Glutamatergic neuron (in vitro differentiated cells): Measurements from ENCODE around the gene NR2F1. TPM values are rescaled to one million over a fixed set of nuclear protein-coding genes. Genes with fewer than 3 reads are reported as not detected.
A peak's percentile ranks its signal among the peaks of the same experiment; 100 is the strongest.

Experiments used
- DNase-seq: peaks from one replicate; pipeline ENCODE4 v3.0.0; 2022
- H3K27ac Mint-ChIP-seq: one replicate; pipeline ENCODE4 v1.8.0; 2020; ENCODE audit warnings: mild to moderate bottlenecking, mixed read lengths, inconsistent platforms; ENCODE audit not compliant: unreplicated experiment
- H3K27me3 Mint-ChIP-seq: one replicate; pipeline ENCODE4 v1.8.0; 2020; ENCODE audit warnings: mild to moderate bottlenecking, moderate library complexity, mixed read lengths, inconsistent platforms; ENCODE audit not compliant: unreplicated experiment
- H3K36me3 Mint-ChIP-seq: one replicate; pipeline ENCODE4 v1.8.0; 2020; ENCODE audit warnings: mild to moderate bottlenecking, mixed read lengths, inconsistent platforms; ENCODE audit not compliant: unreplicated experiment
- H3K4me1 Mint-ChIP-seq: one replicate; pipeline ENCODE4 v1.8.0; 2020; ENCODE audit warnings: mild to moderate bottlenecking, low read depth, mixed read lengths, inconsistent platforms; ENCODE audit not compliant: unreplicated experiment
- H3K4me3 Mint-ChIP-seq: one replicate; pipeline ENCODE4 v1.8.0; 2020; ENCODE audit warnings: mild to moderate bottlenecking, mixed read lengths, inconsistent platforms; ENCODE audit not compliant: unreplicated experiment
- H3K9me3 Mint-ChIP-seq: one replicate; pipeline ENCODE4 v1.8.0; 2020; ENCODE audit warnings: mild to moderate bottlenecking, moderate library complexity, mixed read lengths, inconsistent platforms; ENCODE audit not compliant: unreplicated experiment
- total RNA-seq: library from RNA; stranded (reverse); fragmentation: NEBNext Ultra II Directional; extraction: Animal tissue kit (Norgen Biotek cat#: 25700); gene quantifications from one replicate; pipeline ENCODE4 v1.2.1, GENCODE V29; 2021; ENCODE audit not compliant: unreplicated experiment
- TF ChIP-seq, protein P1 (sequence below): fragments of 200-600 bp; sonication (generic); IDR thresholded peaks from one replicate; pipeline ENCODE4 v1.5.0; 2021; ENCODE audit not compliant: partially characterized antibody, unreplicated experiment

Gene NR2F1
- total RNA-seq, 1 donor from 2014 or later = 0.37 TPM

GRCh38 chr5:93575461-93576414 is 7.3 kb upstream of the NR2F1 start:
- no peak overlapping the region for H3K27ac Mint-ChIP-seq
- H3K4me1 Mint-ChIP-seq = peaks cover 7% of the 10 kb centered on the region

DNA sequence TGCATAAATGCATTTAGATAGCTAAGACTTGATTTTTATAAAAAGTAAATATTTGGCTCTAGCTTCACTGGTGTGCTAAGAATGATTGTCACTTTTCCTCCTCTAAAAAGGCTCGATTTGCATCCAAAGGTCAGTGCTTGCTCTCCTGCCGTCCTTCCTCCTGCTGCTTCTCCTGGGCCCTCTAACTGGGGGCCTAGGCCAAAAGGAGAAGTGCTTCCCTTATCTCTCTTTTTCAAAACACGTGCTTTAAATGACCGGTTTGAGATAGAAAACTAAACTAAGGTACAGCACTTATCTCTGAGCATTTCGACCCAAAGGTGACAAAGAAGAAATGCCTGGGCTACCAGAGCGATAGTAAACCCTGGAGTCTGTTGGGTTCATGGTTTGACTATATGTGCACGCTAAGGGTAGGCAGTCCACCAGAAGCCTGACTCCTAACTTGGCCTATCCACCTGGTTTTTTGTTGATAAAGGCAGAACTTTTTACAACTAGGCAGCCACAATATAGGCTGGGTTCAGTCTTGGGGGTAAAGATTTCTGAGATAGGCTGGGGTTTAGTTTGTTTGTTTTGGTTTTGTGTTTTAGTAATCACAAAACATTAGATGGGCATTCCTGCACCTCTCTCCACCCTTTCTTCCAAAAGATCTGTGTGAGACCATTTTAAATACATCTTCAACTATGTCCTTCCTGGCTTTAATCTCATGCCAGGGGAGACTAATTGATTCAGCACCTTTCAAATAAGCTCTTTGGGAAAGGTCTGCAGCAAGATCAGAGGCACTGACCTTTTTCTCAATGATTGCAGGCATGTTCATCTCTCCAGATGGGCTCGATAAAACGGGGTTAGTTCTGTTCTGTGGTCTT is 5.8 kb upstream of the NR2F1 start:
- TF ChIP-seq, protein P1, sequence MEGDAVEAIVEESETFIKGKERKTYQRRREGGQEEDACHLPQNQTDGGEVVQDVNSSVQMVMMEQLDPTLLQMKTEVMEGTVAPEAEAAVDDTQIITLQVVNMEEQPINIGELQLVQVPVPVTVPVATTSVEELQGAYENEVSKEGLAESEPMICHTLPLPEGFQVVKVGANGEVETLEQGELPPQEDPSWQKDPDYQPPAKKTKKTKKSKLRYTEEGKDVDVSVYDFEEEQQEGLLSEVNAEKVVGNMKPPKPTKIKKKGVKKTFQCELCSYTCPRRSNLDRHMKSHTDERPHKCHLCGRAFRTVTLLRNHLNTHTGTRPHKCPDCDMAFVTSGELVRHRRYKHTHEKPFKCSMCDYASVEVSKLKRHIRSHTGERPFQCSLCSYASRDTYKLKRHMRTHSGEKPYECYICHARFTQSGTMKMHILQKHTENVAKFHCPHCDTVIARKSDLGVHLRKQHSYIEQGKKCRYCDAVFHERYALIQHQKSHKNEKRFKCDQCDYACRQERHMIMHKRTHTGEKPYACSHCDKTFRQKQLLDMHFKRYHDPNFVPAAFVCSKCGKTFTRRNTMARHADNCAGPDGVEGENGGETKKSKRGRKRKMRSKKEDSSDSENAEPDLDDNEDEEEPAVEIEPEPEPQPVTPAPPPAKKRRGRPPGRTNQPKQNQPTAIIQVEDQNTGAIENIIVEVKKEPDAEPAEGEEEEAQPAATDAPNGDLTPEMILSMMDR = no peak
- peaks cover 20% of the 10 kb centered on the region for H3K9me3 Mint-ChIP-seq
- DNase-seq = no peak
- peaks cover 45% of the 10 kb centered on the region for H3K27me3 Mint-ChIP-seq
- H3K36me3 Mint-ChIP-seq = no peaks in the 10 kb centered on the region
- no peak overlapping the region for H3K4me3 Mint-ChIP-seq
- peaks cover 9% of the 10 kb centered on the region for H3K4me1 Mint-ChIP-seq
- H3K27ac Mint-ChIP-seq = no peak overlapping the region

More at GRCh38 chr5:93575461-93576414, 7.3 kb upstream of the NR2F1 start:
- H3K4me3 Mint-ChIP-seq = no peak overlapping the region
- TF ChIP-seq, protein P1 = no peak
- DNase-seq = no peak
- peaks cover 22% of the 10 kb centered on the region for H3K9me3 Mint-ChIP-seq
- no peaks in the 10 kb centered on the region for H3K36me3 Mint-ChIP-seq
- H3K27me3 Mint-ChIP-seq = peaks cover 51% of the 10 kb centered on the region

DNA sequence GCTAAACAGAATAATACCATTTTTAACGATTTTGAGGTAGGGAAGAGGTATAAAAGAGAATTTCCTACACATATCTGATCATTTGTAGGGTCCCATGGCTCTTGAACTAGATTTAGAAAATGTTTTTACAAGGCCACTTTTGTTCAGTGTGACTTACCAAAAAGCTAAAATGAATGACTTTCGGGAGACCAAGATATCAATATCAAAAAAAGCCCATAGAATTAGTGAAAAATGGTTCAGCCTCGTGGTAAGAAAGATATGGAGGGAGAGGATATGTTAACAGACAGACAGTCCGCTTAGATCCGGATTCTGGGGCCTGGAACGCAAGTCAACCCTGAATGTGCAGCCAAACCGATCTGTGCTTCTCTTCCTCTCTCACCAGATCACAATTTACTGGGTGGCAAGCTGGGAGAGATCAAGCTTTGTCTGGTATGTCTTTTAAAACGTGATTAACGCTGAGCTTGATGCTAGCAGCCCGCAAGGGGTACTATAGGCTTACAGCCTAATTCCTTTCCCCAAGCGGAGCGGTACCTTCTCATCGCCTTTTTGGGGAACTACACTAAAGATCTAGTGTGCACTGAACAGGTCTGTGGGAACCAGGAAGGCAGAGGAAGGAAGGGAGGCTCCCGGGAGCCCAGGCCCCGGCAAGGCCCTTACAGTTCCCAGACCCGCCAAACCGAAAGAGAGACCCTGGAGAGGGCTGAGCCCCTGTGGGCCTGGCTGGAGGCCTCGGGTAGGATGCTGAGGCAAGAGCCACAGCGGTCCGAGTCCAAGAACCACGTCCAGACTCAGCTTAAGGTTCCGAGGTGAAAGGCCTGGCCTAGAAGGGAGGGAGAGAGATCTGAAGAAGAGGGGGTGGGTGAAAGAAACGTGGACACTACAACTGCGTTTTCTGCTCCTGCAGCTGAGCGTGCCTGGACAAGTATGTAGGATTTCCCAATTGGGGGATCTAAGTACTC is 4.9 kb upstream of the NR2F1 start:
- peaks cover 20% of the 10 kb centered on the region for H3K9me3 Mint-ChIP-seq
- H3K4me1 Mint-ChIP-seq = peaks cover 9% of the 10 kb centered on the region
- H3K36me3 Mint-ChIP-seq = no peaks in the 10 kb centered on the region
- TF ChIP-seq, protein P1 = no peak
- H3K27me3 Mint-ChIP-seq = peaks cover 42% of the 10 kb centered on the region
- peak; percentile 15 for DNase-seq
- H3K27ac Mint-ChIP-seq = no peak overlapping the region
- peak overlapping the region; percentile 63 for H3K4me3 Mint-ChIP-seq

DNA sequence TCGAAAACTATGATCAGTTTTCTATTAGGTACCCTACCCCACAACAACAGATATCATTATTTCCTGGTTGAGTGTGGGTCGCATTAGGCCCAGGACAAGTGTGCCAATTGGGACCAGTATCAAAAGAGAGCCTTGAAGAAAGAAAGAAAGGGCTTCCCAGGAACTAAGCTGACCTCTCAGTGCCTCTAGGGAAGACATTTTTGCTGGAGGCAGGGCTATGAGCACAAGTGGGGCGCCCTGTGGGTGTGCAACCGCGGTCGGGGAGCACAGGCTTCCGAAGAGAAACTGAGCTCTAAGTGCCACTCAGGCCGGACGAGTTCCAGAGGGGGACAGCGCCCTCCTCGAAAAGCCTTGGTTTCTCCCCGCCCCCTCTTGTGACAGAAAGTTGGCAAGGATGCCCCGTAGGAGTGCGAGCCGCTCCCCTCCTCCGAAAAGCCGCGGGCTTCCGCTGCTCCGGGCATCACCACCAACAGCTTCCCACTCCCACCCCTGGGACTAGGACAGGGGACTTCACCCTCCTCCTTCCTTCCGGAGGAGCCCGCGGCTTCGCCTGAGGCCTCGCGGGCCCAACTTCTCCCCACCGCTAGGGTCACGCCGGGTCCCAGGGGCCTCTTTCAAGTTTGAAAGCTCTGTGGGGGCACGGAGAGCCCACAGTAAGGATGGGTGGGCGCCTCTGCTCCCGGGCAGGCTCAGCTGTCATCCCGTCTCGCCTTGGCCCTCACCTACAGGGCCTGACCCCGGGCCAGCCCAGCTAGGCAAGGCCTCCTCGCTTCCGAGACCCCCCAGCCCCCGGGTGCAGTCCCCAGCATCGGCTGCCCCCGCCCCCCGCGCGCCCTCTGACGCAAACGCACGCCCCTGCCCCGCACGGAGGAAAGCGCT is 4.0 kb upstream of the NR2F1 start:
- peak; percentile 26 for DNase-seq
- peaks cover 35% of the 10 kb centered on the region for H3K27me3 Mint-ChIP-seq

More for the DNA sequence above, 4.0 kb upstream of the NR2F1 start:
- Mint-ChIP-seq H3K27ac (no peak overlapping the region), H3K9me3 (peaks cover 17% of the 10 kb centered on the region), H3K4me1 (peaks cover 2% of the 10 kb centered on the region), H3K36me3 (no peaks in the 10 kb centered on the region), H3K4me3 (no peak overlapping the region)
- TF ChIP-seq, protein P1 = no peak
